ENCODE results near the gene UBE4B.
"Not testable (repeated sequence)": the region's sequence is repeated elsewhere in the genome, so short reads cannot be mapped to it uniquely, and the experiment has no call there.

Gene UBE4B

GRCh38 chr1:10007169-10007568 is 25.6 kb upstream of the UBE4B start:
- H3K27ac ChIP-seq (ENCODE audit: low read depth, low read length), result no peak overlapping the region
- no peak overlapping the region for H2BK5ac ChIP-seq (ENCODE audit: low read length)
- no peaks in the 10 kb centered on the region for H3K36me3 ChIP-seq (ENCODE audit: control insufficient read depth, insufficient read depth, low read length)
- no peak overlapping the region for H3K4ac ChIP-seq (ENCODE audit: low read depth, low read length)
- H4K8ac ChIP-seq (ENCODE audit: low read depth, low read length), result no peak overlapping the region
- no peak overlapping the region for H3K9ac ChIP-seq (ENCODE audit: low read length)
- no peak overlapping the region for H2BK120ac ChIP-seq (ENCODE audit: low read depth, low read length)
- no peak overlapping the region for H2BK15ac ChIP-seq (replicated peaks; ENCODE audit: low read depth)
- no peaks in the 10 kb centered on the region for H3K4me1 ChIP-seq (ENCODE audit: control insufficient read depth, low read depth, low read length)
- H3K4me3 ChIP-seq (ENCODE audit: low read length), result no peak overlapping the region
- H2AK5ac ChIP-seq (ENCODE audit: low read length), result no peak overlapping the region
- H3K56ac ChIP-seq (ENCODE audit: low read length), result no peak overlapping the region
- no peaks in the 10 kb centered on the region for H3K79me1 ChIP-seq (ENCODE audit: low read length)
- DNase-seq, result no peak
- no peak overlapping the region for H3K18ac ChIP-seq (ENCODE audit: low read length)
- no CpG with 5 or more reads among the region's 4 CpGs for WGBS (ENCODE audit: extremely low coverage, insufficient coverage, low lambda C conversion rate)
- no peaks in the 10 kb centered on the region for H3K27me3 ChIP-seq (ENCODE audit: insufficient read depth, low read length, poor library complexity)
- H4K5ac ChIP-seq (ENCODE audit: low read length), result no peak overlapping the region
- H3K23ac ChIP-seq (ENCODE audit: low read length), result no peak overlapping the region
- H3K79me2 ChIP-seq (ENCODE audit: control insufficient read depth, insufficient read depth, low read length), result no peaks in the 10 kb centered on the region
- no peak overlapping the region for H3K4me2 ChIP-seq (ENCODE audit: low read length)

DNA sequence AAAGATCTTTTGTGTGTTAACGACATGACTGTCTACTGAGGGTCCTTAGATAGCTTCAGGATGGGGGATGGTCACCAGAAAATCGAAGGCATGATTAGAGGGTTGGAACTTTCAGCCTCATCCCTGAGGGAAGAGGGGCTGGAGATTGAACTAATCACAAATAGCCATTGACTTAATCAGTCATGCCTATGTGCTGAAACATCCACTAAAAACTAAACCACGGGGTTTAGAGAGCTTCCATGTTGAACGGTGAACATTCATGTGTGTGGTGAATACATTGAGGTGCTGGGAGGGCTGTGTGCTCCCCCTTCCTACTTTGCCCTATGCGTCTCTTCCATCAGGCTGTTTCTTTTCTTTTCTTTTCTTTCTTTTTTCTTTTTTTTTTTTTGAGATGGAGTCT is 18.7 kb upstream of the UBE4B start:
- no peaks in the 10 kb centered on the region for H3K4me1 ChIP-seq (ENCODE audit: control insufficient read depth, low read depth, low read length)
- H3K4me2 ChIP-seq (ENCODE audit: low read length), result no peak overlapping the region
- H3K56ac ChIP-seq (ENCODE audit: low read length), result no peak overlapping the region
- H2BK5ac ChIP-seq (ENCODE audit: low read length), result no peak overlapping the region
- no peak overlapping the region for H4K5ac ChIP-seq (ENCODE audit: low read length)
- H3K79me1 ChIP-seq (ENCODE audit: low read length), result no peaks in the 10 kb centered on the region
- no peak overlapping the region for H3K23ac ChIP-seq (ENCODE audit: low read length)
- no peak overlapping the region for H4K8ac ChIP-seq (ENCODE audit: low read depth, low read length)
- no peak overlapping the region for H3K4me3 ChIP-seq (ENCODE audit: low read length)
- H2AK5ac ChIP-seq (ENCODE audit: low read length), result no peak overlapping the region
- no peak overlapping the region for H3K9ac ChIP-seq (ENCODE audit: low read length)
- H3K27ac ChIP-seq (ENCODE audit: low read depth, low read length), result no peak overlapping the region
- no peak for DNase-seq
- H3K36me3 ChIP-seq (ENCODE audit: control insufficient read depth, insufficient read depth, low read length), result no peaks in the 10 kb centered on the region
- H3K79me2 ChIP-seq (ENCODE audit: control insufficient read depth, insufficient read depth, low read length), result no peaks in the 10 kb centered on the region
- WGBS (ENCODE audit: extremely low coverage, insufficient coverage, low lambda C conversion rate), result no CpG with 5 or more reads among the region's 5 CpGs
- H3K4ac ChIP-seq (ENCODE audit: low read depth, low read length), result no peak overlapping the region
- H3K18ac ChIP-seq (ENCODE audit: low read length), result no peak overlapping the region
- no peak overlapping the region for H2BK120ac ChIP-seq (ENCODE audit: low read depth, low read length)
- no peaks in the 10 kb centered on the region for H3K27me3 ChIP-seq (ENCODE audit: insufficient read depth, low read length, poor library complexity)
- no peak overlapping the region for H2BK15ac ChIP-seq (replicated peaks; ENCODE audit: low read depth)

GRCh38 chr1:10019561-10019960 is 13.2 kb upstream of the UBE4B start:
- Histone ChIP-seq H4K8ac (ENCODE audit: low read depth, low read length) (no peak overlapping the region), H3K56ac (ENCODE audit: low read length) (no peak overlapping the region), H3K23ac (ENCODE audit: low read length) (no peak overlapping the region), H3K4me2 (ENCODE audit: low read length) (no peak overlapping the region), H3K4me1 (ENCODE audit: control insufficient read depth, low read depth, low read length) (no peaks in the 10 kb centered on the region), H3K9ac (ENCODE audit: low read length) (no peak overlapping the region), H3K4ac (ENCODE audit: low read depth, low read length) (no peak overlapping the region), H3K27ac (ENCODE audit: low read depth, low read length) (no peak overlapping the region), H4K5ac (ENCODE audit: low read length) (no peak overlapping the region), H3K4me3 (ENCODE audit: low read length) (no peak overlapping the region), H2BK15ac (replicated peaks; ENCODE audit: low read depth) (no peak overlapping the region), H3K27me3 (ENCODE audit: insufficient read depth, low read length, poor library complexity) (no peaks in the 10 kb centered on the region), H3K18ac (ENCODE audit: low read length) (no peak overlapping the region), H3K36me3 (ENCODE audit: control insufficient read depth, insufficient read depth, low read length) (no peaks in the 10 kb centered on the region), H2BK5ac (ENCODE audit: low read length) (no peak overlapping the region), H2BK120ac (ENCODE audit: low read depth, low read length) (no peak overlapping the region), H2AK5ac (ENCODE audit: low read length) (no peak overlapping the region), H3K79me1 (ENCODE audit: low read length) (no peaks in the 10 kb centered on the region), H3K79me2 (ENCODE audit: control insufficient read depth, insufficient read depth, low read length) (no peaks in the 10 kb centered on the region)
- no peak for DNase-seq

DNA sequence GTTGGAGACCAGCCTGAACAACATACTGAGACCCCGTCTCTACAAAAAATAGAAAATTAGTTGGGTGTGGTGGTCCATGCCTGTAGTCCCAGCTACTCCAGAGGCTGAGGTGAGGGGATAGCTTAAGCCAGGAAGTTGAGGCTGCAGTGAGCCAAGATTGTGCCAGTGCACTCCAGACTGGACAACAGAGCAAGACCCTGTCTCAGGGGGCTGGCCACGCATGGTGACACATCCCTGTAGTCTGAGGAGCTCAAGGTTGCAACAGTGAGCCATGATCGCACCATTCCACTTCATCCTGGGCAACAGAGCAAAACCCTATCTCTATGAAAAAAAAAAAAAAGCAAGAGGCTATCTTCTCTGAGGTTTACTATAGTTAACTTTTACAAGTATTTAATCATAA is 12.7 kb upstream of the UBE4B start:
- H2BK15ac ChIP-seq (replicated peaks; ENCODE audit: low read depth), result no peak overlapping the region
- no CpG with 5 or more reads among the region's 3 CpGs for WGBS (ENCODE audit: extremely low coverage, insufficient coverage, low lambda C conversion rate)
- no peak overlapping the region for H3K9ac ChIP-seq (ENCODE audit: low read length)
- H3K27ac ChIP-seq (ENCODE audit: low read depth, low read length), result no peak overlapping the region
- H3K27me3 ChIP-seq (ENCODE audit: insufficient read depth, low read length, poor library complexity), result no peaks in the 10 kb centered on the region
- H3K4me2 ChIP-seq (ENCODE audit: low read length), result no peak overlapping the region
- H2BK120ac ChIP-seq (ENCODE audit: low read depth, low read length), result no peak overlapping the region
- no peak overlapping the region for H2AK5ac ChIP-seq (ENCODE audit: low read length)
- H3K4me1 ChIP-seq (ENCODE audit: control insufficient read depth, low read depth, low read length), result no peaks in the 10 kb centered on the region
- no peak overlapping the region for H3K23ac ChIP-seq (ENCODE audit: low read length)
- no peak overlapping the region for H3K18ac ChIP-seq (ENCODE audit: low read length)
- H2BK5ac ChIP-seq (ENCODE audit: low read length), result no peak overlapping the region
- no peak overlapping the region for H4K8ac ChIP-seq (ENCODE audit: low read depth, low read length)
- H3K56ac ChIP-seq (ENCODE audit: low read length), result no peak overlapping the region
- H3K79me2 ChIP-seq (ENCODE audit: control insufficient read depth, insufficient read depth, low read length), result no peaks in the 10 kb centered on the region
- no peak for DNase-seq
- H3K4me3 ChIP-seq (ENCODE audit: low read length), result no peak overlapping the region
- H3K36me3 ChIP-seq (ENCODE audit: control insufficient read depth, insufficient read depth, low read length), result no peaks in the 10 kb centered on the region
- H4K5ac ChIP-seq (ENCODE audit: low read length), result no peak overlapping the region
- H3K4ac ChIP-seq (ENCODE audit: low read depth, low read length), result no peak overlapping the region
- H3K79me1 ChIP-seq (ENCODE audit: low read length), result no peaks in the 10 kb centered on the region

DNA sequence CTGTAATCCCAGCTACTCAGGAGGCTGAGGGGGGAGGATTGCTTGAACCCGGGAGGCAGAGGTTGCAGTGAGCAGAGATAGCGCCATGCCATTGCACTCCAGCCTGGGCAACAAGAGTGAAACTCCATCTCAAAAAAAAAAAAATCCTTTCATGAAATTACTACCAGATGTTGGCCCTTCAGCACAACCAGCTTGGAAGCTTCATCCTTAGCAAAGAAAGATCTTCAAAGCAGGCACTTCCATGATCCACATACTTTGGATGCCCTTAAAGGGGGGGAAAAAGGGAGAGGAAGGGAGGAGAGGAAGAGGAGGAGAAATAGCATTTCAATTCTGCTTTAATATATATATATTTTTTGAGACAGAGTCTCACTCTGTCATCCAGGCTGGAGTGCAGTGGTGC is 12.1 kb upstream of the UBE4B start:
- H3K27ac ChIP-seq (ENCODE audit: low read depth, low read length); H3K4me1 ChIP-seq (ENCODE audit: control insufficient read depth, low read depth, low read length); H2BK15ac ChIP-seq (replicated peaks; ENCODE audit: low read depth); H3K36me3 ChIP-seq (ENCODE audit: control insufficient read depth, insufficient read depth, low read length); H3K4me3 ChIP-seq (ENCODE audit: low read length); H3K79me2 ChIP-seq (ENCODE audit: control insufficient read depth, insufficient read depth, low read length); H3K18ac ChIP-seq (ENCODE audit: low read length); H3K23ac ChIP-seq (ENCODE audit: low read length); H2AK5ac ChIP-seq (ENCODE audit: low read length); H4K8ac ChIP-seq (ENCODE audit: low read depth, low read length); H3K4ac ChIP-seq (ENCODE audit: low read depth, low read length); DNase-seq; H4K5ac ChIP-seq (ENCODE audit: low read length); H3K4me2 ChIP-seq (ENCODE audit: low read length); H3K79me1 ChIP-seq (ENCODE audit: low read length); H2BK5ac ChIP-seq (ENCODE audit: low read length); H3K27me3 ChIP-seq (ENCODE audit: insufficient read depth, low read length, poor library complexity); H3K56ac ChIP-seq (ENCODE audit: low read length); H3K9ac ChIP-seq (ENCODE audit: low read length); H2BK120ac ChIP-seq (ENCODE audit: low read depth, low read length): not testable (repeated sequence)
- no CpG with 5 or more reads among the region's 2 CpGs for WGBS (ENCODE audit: extremely low coverage, insufficient coverage, low lambda C conversion rate)

DNA sequence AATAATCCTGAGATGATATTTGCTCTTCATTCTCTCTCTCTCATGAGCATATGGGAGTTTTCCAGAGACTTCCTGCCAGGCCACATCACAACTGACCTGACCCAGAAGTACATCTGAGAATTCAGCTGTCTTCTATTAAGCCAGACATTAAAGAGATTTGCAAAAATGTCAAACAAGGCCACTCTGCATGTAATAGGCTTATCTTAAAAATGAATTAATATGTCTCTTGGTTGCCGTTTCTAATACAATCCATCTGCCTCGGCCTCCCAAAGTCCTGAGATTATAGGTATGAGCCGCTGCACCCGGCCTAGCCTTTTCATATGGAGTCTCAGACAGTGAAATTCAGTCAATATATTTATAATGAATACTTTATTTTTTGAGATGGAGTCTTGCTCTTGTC is 10.8 kb upstream of the UBE4B start:
- not testable (repeated sequence) for H3K27me3 ChIP-seq (ENCODE audit: insufficient read depth, low read length, poor library complexity); H3K4me1 ChIP-seq (ENCODE audit: control insufficient read depth, low read depth, low read length); H3K9ac ChIP-seq (ENCODE audit: low read length); H4K5ac ChIP-seq (ENCODE audit: low read length); H2AK5ac ChIP-seq (ENCODE audit: low read length); H3K36me3 ChIP-seq (ENCODE audit: control insufficient read depth, insufficient read depth, low read length); H3K27ac ChIP-seq (ENCODE audit: low read depth, low read length); DNase-seq; H3K56ac ChIP-seq (ENCODE audit: low read length); H3K4me2 ChIP-seq (ENCODE audit: low read length); H2BK120ac ChIP-seq (ENCODE audit: low read depth, low read length); H3K79me2 ChIP-seq (ENCODE audit: control insufficient read depth, insufficient read depth, low read length); H4K8ac ChIP-seq (ENCODE audit: low read depth, low read length); H3K23ac ChIP-seq (ENCODE audit: low read length); H3K18ac ChIP-seq (ENCODE audit: low read length); H3K4ac ChIP-seq (ENCODE audit: low read depth, low read length); H3K4me3 ChIP-seq (ENCODE audit: low read length); H2BK15ac ChIP-seq (replicated peaks; ENCODE audit: low read depth); H2BK5ac ChIP-seq (ENCODE audit: low read length); H3K79me1 ChIP-seq (ENCODE audit: low read length)
- WGBS (ENCODE audit: extremely low coverage, insufficient coverage, low lambda C conversion rate), result no CpG with 5 or more reads among the region's 4 CpGs

Data from mesendoderm (in vitro differentiated cells).